ENCODE results near the gene EPHA4.
"Not testable (repeated sequence)": the region's sequence is repeated elsewhere in the genome, so short reads cannot be mapped to it uniquely, and the experiment has no call there.

DNA sequence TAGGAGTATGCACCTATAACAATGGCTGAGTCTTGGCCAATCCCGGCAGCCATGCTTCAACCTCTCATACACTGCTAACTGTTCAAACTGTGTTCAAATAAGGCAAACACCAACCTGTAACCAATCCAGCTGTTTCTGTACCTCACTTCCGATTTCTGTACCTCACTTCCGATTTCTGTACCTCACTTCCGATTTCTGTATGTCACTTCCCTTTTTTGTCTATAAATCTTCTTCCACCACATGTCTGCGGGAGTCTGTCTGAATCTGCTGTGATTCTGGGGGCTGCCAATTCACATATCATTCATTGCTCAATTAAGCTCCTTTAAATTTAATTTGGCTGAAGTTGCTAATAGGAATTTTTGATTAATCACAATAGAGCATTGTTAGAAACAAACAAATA is 60.8 kb downstream of the EPHA4 start:
- TF ChIP-seq POLR2A (IDR thresholded peaks at IDR 0.05; ENCODE audit: low read depth, low read length); RAD21 (IDR thresholded peaks at IDR 0.05; ENCODE audit: low read length); FOS (IDR thresholded peaks at IDR 0.05; ENCODE audit: low read depth, low read length); SMC3 (IDR thresholded peaks at IDR 0.05; ENCODE audit: low read depth, low read length); CEBPB (IDR thresholded peaks at IDR 0.05; ENCODE audit: low read depth, low read length); RCOR1 (IDR thresholded peaks at IDR 0.05; ENCODE audit: insufficient replicate concordance, low read length); NFE2L2 (IDR thresholded peaks at IDR 0.05; ENCODE audit: low read depth, low read length): not testable (repeated sequence)
- TF ChIP-seq, protein P1, sequence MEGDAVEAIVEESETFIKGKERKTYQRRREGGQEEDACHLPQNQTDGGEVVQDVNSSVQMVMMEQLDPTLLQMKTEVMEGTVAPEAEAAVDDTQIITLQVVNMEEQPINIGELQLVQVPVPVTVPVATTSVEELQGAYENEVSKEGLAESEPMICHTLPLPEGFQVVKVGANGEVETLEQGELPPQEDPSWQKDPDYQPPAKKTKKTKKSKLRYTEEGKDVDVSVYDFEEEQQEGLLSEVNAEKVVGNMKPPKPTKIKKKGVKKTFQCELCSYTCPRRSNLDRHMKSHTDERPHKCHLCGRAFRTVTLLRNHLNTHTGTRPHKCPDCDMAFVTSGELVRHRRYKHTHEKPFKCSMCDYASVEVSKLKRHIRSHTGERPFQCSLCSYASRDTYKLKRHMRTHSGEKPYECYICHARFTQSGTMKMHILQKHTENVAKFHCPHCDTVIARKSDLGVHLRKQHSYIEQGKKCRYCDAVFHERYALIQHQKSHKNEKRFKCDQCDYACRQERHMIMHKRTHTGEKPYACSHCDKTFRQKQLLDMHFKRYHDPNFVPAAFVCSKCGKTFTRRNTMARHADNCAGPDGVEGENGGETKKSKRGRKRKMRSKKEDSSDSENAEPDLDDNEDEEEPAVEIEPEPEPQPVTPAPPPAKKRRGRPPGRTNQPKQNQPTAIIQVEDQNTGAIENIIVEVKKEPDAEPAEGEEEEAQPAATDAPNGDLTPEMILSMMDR (conservative IDR thresholded peaks at IDR 0.05; ENCODE audit: low read depth, low read length): not testable (repeated sequence)
- TF ChIP-seq, protein P2, sequence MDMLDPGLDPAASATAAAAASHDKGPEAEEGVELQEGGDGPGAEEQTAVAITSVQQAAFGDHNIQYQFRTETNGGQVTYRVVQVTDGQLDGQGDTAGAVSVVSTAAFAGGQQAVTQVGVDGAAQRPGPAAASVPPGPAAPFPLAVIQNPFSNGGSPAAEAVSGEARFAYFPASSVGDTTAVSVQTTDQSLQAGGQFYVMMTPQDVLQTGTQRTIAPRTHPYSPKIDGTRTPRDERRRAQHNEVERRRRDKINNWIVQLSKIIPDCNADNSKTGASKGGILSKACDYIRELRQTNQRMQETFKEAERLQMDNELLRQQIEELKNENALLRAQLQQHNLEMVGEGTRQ (IDR thresholded peaks at IDR 0.05; ENCODE audit: low read depth, low read length): not testable (repeated sequence)
